GM12878 (cell line): ENCODE data around the gene STAT5A. TPM values are rescaled to one million over a fixed set of nuclear protein-coding genes. Genes with fewer than 3 reads are reported as not detected.
"Not testable (repeated sequence)": the region's sequence is repeated elsewhere in the genome, so short reads cannot be mapped to it uniquely, and the experiment has no call there.

Experiments
- ATAC-seq: fragments of 200-7000 bp; cut with Tn5 transposase; 3 replicates; pipeline ENCODE4 v1.9.1; 2020; ENCODE audit warnings: mild to moderate bottlenecking, moderate library complexity
- BruUV-seq: library from RNA; stranded (reverse); fragments of 400-500 nt; replicated peaks from 2 replicates; lab custom pipeline; 2021; lab: Mats Ljungman, UMichigan
- CTCF ChIA-PET: fragments of 300-600 bp; sonication (Branson Sonifier 250); formaldehyde crosslinking; extraction: SDS; loops from one replicate; lab custom pipeline; 2021; ENCODE audit warnings: inconsistent platforms; lab: Yijun Ruan, JAX
- POLR2A ChIA-PET: fragments of 350-600 bp; formaldehyde crosslinking; extraction: SDS; loops from one replicate; lab custom pipeline; 2021; ENCODE audit warnings: inconsistent platforms; lab: Charles Lee
- RAD21 ChIA-PET: fragments of 300-600 bp; sonication (Branson Sonifier 250); formaldehyde crosslinking; loops from one replicate; lab custom pipeline; 2023; ENCODE audit warnings: antibody characterized with exemption; ENCODE audit not compliant: unreplicated experiment; lab: Charles Lee
- SMC1A ChIA-PET: fragments of 300-600 bp; sonication (Branson Sonifier 250); formaldehyde crosslinking; loops from one replicate; lab custom pipeline; 2023; ENCODE audit not compliant: unreplicated experiment, uncharacterized antibody; lab: Charles Lee
- DNase-seq: peaks from one replicate; pipeline ENCODE4 v3.0.0-alpha.2; 2011; ENCODE audit warnings: low read depth, low spot score
- FAIRE-seq: peaks from 3 replicates; lab custom pipeline; 2011; peaks lifted over from hg19 to GRCh38; lab: Jason Lieb, UNC
- H2AFZ ChIP-seq: 2 replicates; pipeline ENCODE4 v1.6.0; 2011; ENCODE audit warnings: low read depth, low read length, control low read depth; ENCODE audit not compliant: control insufficient read depth
- H3K27ac ChIP-seq: 2 replicates; pipeline ENCODE4 v1.5.1; 2011; ENCODE audit warnings: control low read depth; ENCODE audit not compliant: control insufficient read depth, insufficient read depth
- H3K27me3 ChIP-seq, 2 experiments: replicated peaks in 1 of 2; 2 replicates each; pipeline versions ENCODE4 v1.6.0 to v1.6.1; 2011; ENCODE audit warnings: low read length in 1 of 2; ENCODE audit not compliant: control insufficient read depth in 2 of 2, insufficient read depth in 2 of 2
- H3K36me3 ChIP-seq, 2 experiments: 2 replicates each; pipeline ENCODE4 v1.5.1; 2011; ENCODE audit warnings: low read length in 1 of 2; ENCODE audit not compliant: control insufficient read depth in 2 of 2, insufficient read depth in 2 of 2
- H3K4me1 ChIP-seq: 2 replicates; pipeline ENCODE4 v1.6.1; 2011; ENCODE audit warnings: mild to moderate bottlenecking, low read length, moderate library complexity, mixed read lengths; ENCODE audit not compliant: control insufficient read depth, insufficient read depth
- H3K4me2 ChIP-seq: 2 replicates; pipeline ENCODE4 v1.6.0; 2011; ENCODE audit warnings: control low read depth; ENCODE audit not compliant: control insufficient read depth, insufficient read depth
- H3K4me3 ChIP-seq: fragments of 200-600 bp; sonication (generic); 2 replicates; pipeline ENCODE4 v1.5.1; 2016
- H3K79me2 ChIP-seq: 2 replicates; pipeline ENCODE4 v1.6.0; 2011; ENCODE audit warnings: low read length; ENCODE audit not compliant: control insufficient read depth, insufficient read depth
- H3K9ac ChIP-seq: 2 replicates; pipeline ENCODE4 v1.8.0; 2011; ENCODE audit warnings: low read length, control low read depth, mixed read lengths; ENCODE audit not compliant: control insufficient read depth, insufficient read depth
- H3K9me3 ChIP-seq: replicated peaks from 3 replicates; pipeline ENCODE4 v1.5.1; 2011; ENCODE audit warnings: mild to moderate bottlenecking, low read length; ENCODE audit not compliant: control insufficient read depth, insufficient read depth
- H4K20me1 ChIP-seq: 2 replicates; pipeline ENCODE4 v1.6.0; 2011; ENCODE audit not compliant: control insufficient read depth, insufficient read depth
- CBX5 ChIP-seq: sonication (generic); IDR thresholded peaks from 2 replicates; pipeline ENCODE4 v1.6.1; 2016; ENCODE audit warnings: low read depth, moderate library complexity, mild to moderate bottlenecking, inconsistent platforms
- IKZF1 ChIP-seq: fragments of 450-650 bp; conservative IDR thresholded peaks from 2 replicates; pipeline ENCODE4 v1.6.1; 2017; ENCODE audit warnings: antibody characterized with exemption, mild to moderate bottlenecking
- NFIC ChIP-seq: IDR thresholded peaks from 2 replicates; pipeline ENCODE4 v1.6.1; 2012; ENCODE audit warnings: low read depth, mild to moderate bottlenecking, inconsistent platforms, low read length, moderate library complexity
- POLR2AphosphoS2 ChIP-seq: IDR thresholded peaks from 2 replicates; pipeline ENCODE4 v1.6.1; 2011; ENCODE audit warnings: low read depth, mild to moderate bottlenecking, low read length, improper control_type of control experiment, moderate library complexity
- POLR2AphosphoS5 ChIP-seq: IDR thresholded peaks from 2 replicates; pipeline ENCODE4 v1.6.1; 2011; ENCODE audit warnings: mild to moderate bottlenecking, low read length, inconsistent platforms
- SMC3 ChIP-seq: IDR thresholded peaks from 2 replicates; pipeline ENCODE4 v1.6.1; 2011; ENCODE audit warnings: low read length, improper control_type of control experiment, borderline replicate concordance
- SUZ12 ChIP-seq: fragments of 200-600 bp; sonication (generic); IDR thresholded peaks from one replicate; pipeline ENCODE4 v1.6.1; 2018; ENCODE audit warnings: antibody characterized with exemption, mild to moderate bottlenecking; ENCODE audit not compliant: unreplicated experiment
- YBX1 ChIP-seq: fragments of 450-650 bp; IDR thresholded peaks from 2 replicates; pipeline ENCODE4 v1.6.1; 2016; ENCODE audit warnings: antibody characterized with exemption
- ZSCAN29 ChIP-seq: fragments of 450-650 bp; IDR thresholded peaks from 2 replicates; pipeline ENCODE4 v1.6.1; 2017; ENCODE audit warnings: mild to moderate bottlenecking, moderate library complexity
- WGBS: methylation state at CpG from one replicate; pipeline ENCODE4 v1.1.6; 2016; ENCODE audit warnings: low lambda C conversion rate; ENCODE audit not compliant: insufficient replicate concordance, insufficient coverage; ENCODE audit errors: missing lambda C conversion rate; 5-methylcytosine and 5-hydroxymethylcytosine counted together
- in situ Hi-C: fragments of 300-500 bp; cut with MboI; formaldehyde crosslinking; loops from 9 replicates; pipeline ENCODE4 v1.14.3; 2018; ENCODE audit warnings: mixed read lengths
- intact Hi-C: fragments of 100-400 bp; cut with micrococcal nuclease; formaldehyde crosslinking; loops from one replicate; pipeline ENCODE4 v1.14.2; 2022; ENCODE audit not compliant: unreplicated experiment
- polyA plus RNA-seq, 11 experiments: library from polyadenylated mRNA; depleted of rRNA in 4 of 11; unstranded in 6 of 11; stranded (reverse) in 5 of 11; fragments of >200 nt; fragmentation: Nextera tagmentation in 4 of 11; fragmentation: Illumina TruSeq in 1 of 11; extraction: Ambion mirVana in 4 of 11; extraction: Trizol in 1 of 11; gene quantifications; 1 replicate in 1 of 11; 2 replicates in 10 of 11; pipeline versions ENCODE4 v1.2.1 to v1.2.3, GENCODE V29; 2011 to 2016; ENCODE audit warnings: inconsistent platforms in 2 of 11, missing spikeins in 2 of 11, low read depth in 1 of 11
- total RNA-seq, 4 experiments: library from RNA; depleted of rRNA in 3 of 4; stranded (reverse); fragments of >200 nt in 3 of 4; fragmentation: Illumina TruSeq in 1 of 4; extraction: Trizol in 1 of 4; gene quantifications; 2 replicates each; pipeline versions ENCODE4 v1.2.1 to v1.2.3, GENCODE V29; 2013 to 2021
- TF ChIP-seq, protein P1 (sequence below), 3 experiments: IDR thresholded peaks in 2 of 3; conservative IDR thresholded peaks in 1 of 3; 2 replicates each; pipeline ENCODE4 v1.5.1; 2011; ENCODE audit warnings: low read depth in 3 of 3, low read length in 3 of 3, mild to moderate bottlenecking in 3 of 3, control low read depth in 2 of 3, moderate library complexity in 2 of 3, inconsistent platforms in 1 of 3, mixed read lengths in 1 of 3; ENCODE audit not compliant: control insufficient read depth in 2 of 3, insufficient read depth in 1 of 3; ENCODE audit errors: extremely low read depth in 1 of 3
- TF ChIP-seq, protein P2 (sequence below): IDR thresholded peaks from 2 replicates; pipeline ENCODE4 v1.6.1; 2012; ENCODE audit warnings: low read depth, low read length, improper control_type of control experiment
- TF ChIP-seq, protein P3 (sequence below): fragments of 150-350 bp; IDR thresholded peaks from 2 replicates; pipeline ENCODE4 v1.6.1; 2014; ENCODE audit warnings: mild to moderate bottlenecking, low read depth, low read length
- TF ChIP-seq, protein P4 (sequence below): fragments of 450-650 bp; IDR thresholded peaks from 2 replicates; pipeline ENCODE4 v1.6.1; 2016; ENCODE audit warnings: mild to moderate bottlenecking

Gene STAT5A
- total and polyA plus RNA-seq, 10 of the 15 experiments (the other 5 are each of a cell fraction or from before 2014, with no cell fraction given) = 14.8 to 86.4 (median 41.5) TPM

DNA sequence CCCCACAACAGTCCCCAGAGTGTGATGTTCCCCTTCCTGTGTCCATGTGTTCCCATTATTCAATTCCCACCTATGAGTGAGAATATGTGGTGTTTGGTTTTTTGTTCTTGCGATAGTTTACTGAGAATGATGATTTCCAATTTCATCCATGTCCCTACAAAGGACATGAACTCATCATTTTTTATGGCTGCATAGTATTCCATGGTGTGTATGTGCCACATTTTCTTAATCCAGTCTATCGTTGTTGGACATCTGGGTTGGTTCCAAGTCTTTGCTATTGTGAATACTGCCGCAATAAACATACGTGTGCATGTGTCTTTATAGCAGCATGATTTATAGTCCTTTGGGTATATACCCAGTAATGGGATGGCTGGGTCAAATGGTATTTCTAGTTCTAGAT is 23.9 kb upstream of the STAT5A start:
- ATAC-seq, intact Hi-C loops, in situ Hi-C loops, H3K27me3 ChIP-seq, H3K4me3 ChIP-seq, H4K20me1 ChIP-seq, H3K27ac ChIP-seq, H3K36me3 ChIP-seq, RAD21 ChIA-PET, FAIRE-seq, DNase-seq, H3K4me1 ChIP-seq, H3K4me2 ChIP-seq, POLR2A ChIA-PET, H3K9ac ChIP-seq, H2AFZ ChIP-seq, H3K9me3 ChIP-seq: not testable (repeated sequence)
- H3K79me2 ChIP-seq = peaks cover 12% of the 10 kb centered on the region
- TSS peak; percentile 51 for BruUV-seq
- ChIA-PET CTCF (interaction anchor here (1.4 kb wide), 1 partner anchor 16 kb away, joined by 5 read pairs; no protein-coding TSS in a partner anchor), SMC1A (interaction anchor here (1.0 kb wide), 1 partner anchor 9 kb away, joined by 4 read pairs; no protein-coding TSS in a partner anchor)
- 96% methylated on average over 3 of the region's 4 CpGs for WGBS

DNA sequence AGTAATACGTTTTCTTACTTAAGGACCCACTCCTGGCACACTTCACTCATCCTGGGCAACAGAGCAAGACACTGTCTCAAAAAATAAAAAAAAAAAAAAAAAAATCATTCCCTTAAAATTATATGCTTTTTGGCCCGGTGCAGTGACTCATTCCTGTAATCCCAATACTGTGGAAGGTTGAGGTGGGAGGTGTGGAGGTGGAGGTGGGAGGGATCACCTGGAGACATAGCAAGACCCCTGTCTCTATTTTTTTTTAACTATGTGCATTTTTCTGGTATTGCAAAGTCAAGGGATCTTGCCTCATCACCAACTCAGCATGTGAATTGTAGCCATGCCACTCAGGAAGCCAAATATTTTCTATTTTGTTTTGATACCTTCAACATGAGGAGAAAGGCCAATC is 21.8 kb upstream of the STAT5A start:
- Histone ChIP-seq H3K4me1 (peaks cover 4% of the 10 kb centered on the region; the same call in 1 of the 2 replicates), H3K4me2 (no peak overlapping the region), H3K79me2 (peaks cover 28% of the 10 kb centered on the region), H3K4me3 (no peak overlapping the region), H3K9me3 (no peaks in the 10 kb centered on the region; the same call in 2 of the 3 replicates), H4K20me1 (no peaks in the 10 kb centered on the region), H3K27me3 (no peaks in the 10 kb centered on the region), H3K27ac (no peak overlapping the region), H3K9ac (no peak overlapping the region), H3K36me3 (no peaks in the 10 kb centered on the region), H2AFZ (no peak overlapping the region)
- BruUV-seq = no TSS peak
- SMC1A ChIA-PET = no interaction called here
- no peak for FAIRE-seq
- no peak for ATAC-seq
- POLR2A ChIA-PET = interaction anchor here (0.9 kb wide), 1 partner anchor 16 kb away, joined by 3 read pairs; no protein-coding TSS in a partner anchor
- WGBS = 54% methylated on average over 2 of the region's 2 CpGs
- in situ Hi-C loops (no loop called here), intact Hi-C loops (no loop called here)
- RAD21 ChIA-PET = no interaction called here
- CTCF ChIA-PET = interaction anchor here (0.6 to 1.3 kb wide), 2 partner anchors 15 to 56 kb away, joined by 3 read pairs; no protein-coding TSS in a partner anchor
- DNase-seq = no peak
- TF ChIP-seq, protein P1, sequence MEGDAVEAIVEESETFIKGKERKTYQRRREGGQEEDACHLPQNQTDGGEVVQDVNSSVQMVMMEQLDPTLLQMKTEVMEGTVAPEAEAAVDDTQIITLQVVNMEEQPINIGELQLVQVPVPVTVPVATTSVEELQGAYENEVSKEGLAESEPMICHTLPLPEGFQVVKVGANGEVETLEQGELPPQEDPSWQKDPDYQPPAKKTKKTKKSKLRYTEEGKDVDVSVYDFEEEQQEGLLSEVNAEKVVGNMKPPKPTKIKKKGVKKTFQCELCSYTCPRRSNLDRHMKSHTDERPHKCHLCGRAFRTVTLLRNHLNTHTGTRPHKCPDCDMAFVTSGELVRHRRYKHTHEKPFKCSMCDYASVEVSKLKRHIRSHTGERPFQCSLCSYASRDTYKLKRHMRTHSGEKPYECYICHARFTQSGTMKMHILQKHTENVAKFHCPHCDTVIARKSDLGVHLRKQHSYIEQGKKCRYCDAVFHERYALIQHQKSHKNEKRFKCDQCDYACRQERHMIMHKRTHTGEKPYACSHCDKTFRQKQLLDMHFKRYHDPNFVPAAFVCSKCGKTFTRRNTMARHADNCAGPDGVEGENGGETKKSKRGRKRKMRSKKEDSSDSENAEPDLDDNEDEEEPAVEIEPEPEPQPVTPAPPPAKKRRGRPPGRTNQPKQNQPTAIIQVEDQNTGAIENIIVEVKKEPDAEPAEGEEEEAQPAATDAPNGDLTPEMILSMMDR (IDR thresholded peaks at IDR 0.05 in 2 of 3, conservative IDR thresholded peaks at IDR 0.05 in 1 of 3; ENCODE audit: control insufficient read depth in 2 of 3, extremely low read depth in 1 of 3, insufficient read depth in 1 of 3, low read depth in 3 of 3, low read length in 3 of 3) = no peak
- TF ChIP-seq, protein P2, sequence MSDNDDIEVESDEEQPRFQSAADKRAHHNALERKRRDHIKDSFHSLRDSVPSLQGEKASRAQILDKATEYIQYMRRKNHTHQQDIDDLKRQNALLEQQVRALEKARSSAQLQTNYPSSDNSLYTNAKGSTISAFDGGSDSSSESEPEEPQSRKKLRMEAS = no peak
- TF ChIP-seq POLR2AphosphoS5 (no peak), SMC3 (no peak), NFIC (no peak), ZSCAN29 (no peak), SUZ12 (no peak), CBX5 (no peak), IKZF1 (no peak), POLR2AphosphoS2 (no peak), YBX1 (no peak)
- TF ChIP-seq, protein P3, sequence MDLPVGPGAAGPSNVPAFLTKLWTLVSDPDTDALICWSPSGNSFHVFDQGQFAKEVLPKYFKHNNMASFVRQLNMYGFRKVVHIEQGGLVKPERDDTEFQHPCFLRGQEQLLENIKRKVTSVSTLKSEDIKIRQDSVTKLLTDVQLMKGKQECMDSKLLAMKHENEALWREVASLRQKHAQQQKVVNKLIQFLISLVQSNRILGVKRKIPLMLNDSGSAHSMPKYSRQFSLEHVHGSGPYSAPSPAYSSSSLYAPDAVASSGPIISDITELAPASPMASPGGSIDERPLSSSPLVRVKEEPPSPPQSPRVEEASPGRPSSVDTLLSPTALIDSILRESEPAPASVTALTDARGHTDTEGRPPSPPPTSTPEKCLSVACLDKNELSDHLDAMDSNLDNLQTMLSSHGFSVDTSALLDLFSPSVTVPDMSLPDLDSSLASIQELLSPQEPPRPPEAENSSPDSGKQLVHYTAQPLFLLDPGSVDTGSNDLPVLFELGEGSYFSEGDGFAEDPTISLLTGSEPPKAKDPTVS = no peak
- TF ChIP-seq, protein P4, sequence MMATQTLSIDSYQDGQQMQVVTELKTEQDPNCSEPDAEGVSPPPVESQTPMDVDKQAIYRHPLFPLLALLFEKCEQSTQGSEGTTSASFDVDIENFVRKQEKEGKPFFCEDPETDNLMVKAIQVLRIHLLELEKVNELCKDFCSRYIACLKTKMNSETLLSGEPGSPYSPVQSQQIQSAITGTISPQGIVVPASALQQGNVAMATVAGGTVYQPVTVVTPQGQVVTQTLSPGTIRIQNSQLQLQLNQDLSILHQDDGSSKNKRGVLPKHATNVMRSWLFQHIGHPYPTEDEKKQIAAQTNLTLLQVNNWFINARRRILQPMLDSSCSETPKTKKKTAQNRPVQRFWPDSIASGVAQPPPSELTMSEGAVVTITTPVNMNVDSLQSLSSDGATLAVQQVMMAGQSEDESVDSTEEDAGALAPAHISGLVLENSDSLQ = no peak
